HEK293 (cell line): ENCODE results near the gene TCEANC2.

Experiments used
- CTCF ChIA-PET: fragments of 350-600 bp; formaldehyde crosslinking; extraction: SDS; loops from one replicate; lab custom pipeline; 2021; ENCODE audit warnings: antibody characterized with exemption; lab: Yijun Ruan, JAX
- POLR2A ChIA-PET: fragments of 300-600 bp; formaldehyde crosslinking; extraction: SDS; loops from one replicate; lab custom pipeline; 2020; ENCODE audit warnings: antibody characterized with exemption, inconsistent platforms; lab: Yijun Ruan, JAX
- H3K27ac ChIP-seq: fragments of 200-500 bp; sonication (Bioruptor generic); 2 replicates; pipeline ENCODE4 v1.5.1; 2014; ENCODE audit warnings: low read depth, low read length, control low read depth, inconsistent platforms; ENCODE audit errors: extremely low read depth
- H3K36me3 ChIP-seq, 2 experiments: fragments of 200-500 bp in 1 of 2; sonication (Bioruptor generic) in 1 of 2; 1 replicate in 1 of 2; 2 replicates in 1 of 2; pipeline ENCODE4 v1.5.1; 2014 to 2017; ENCODE audit warnings: inconsistent platforms in 2 of 2, low read length in 2 of 2; ENCODE audit not compliant: control insufficient read depth in 2 of 2, insufficient read depth in 1 of 2
- H3K4me1 ChIP-seq: fragments of 200-500 bp; sonication (Bioruptor generic); 2 replicates; pipeline ENCODE4 v1.5.1; 2014; ENCODE audit warnings: mild to moderate bottlenecking, low read length, inconsistent platforms; ENCODE audit not compliant: control insufficient read depth, insufficient read depth
- H3K4me3 ChIP-seq: 2 replicates; pipeline ENCODE4 v1.5.1; 2011; ENCODE audit warnings: low read depth, mild to moderate bottlenecking, control low read depth, low read length, moderate library complexity
- H3K9me3 ChIP-seq: fragments of 200-500 bp; sonication (Bioruptor generic); 2 replicates; pipeline ENCODE4 v1.5.1; 2014; ENCODE audit warnings: low read depth, low read length, inconsistent platforms; ENCODE audit not compliant: control insufficient read depth, insufficient read depth
- GFI1B ChIP-seq: fragments of 450-650 bp; formaldehyde crosslinking; IDR thresholded peaks from 2 replicates; pipeline ENCODE4 v1.5.1; 2016; ENCODE audit warnings: missing biosample characterization, missing genetic modification characterization
- INSM2 ChIP-seq: fragments of 450-650 bp; formaldehyde crosslinking; IDR thresholded peaks from 2 replicates; pipeline ENCODE4 v1.5.1; 2016; ENCODE audit warnings: missing biosample characterization, missing genetic modification characterization
- KLF16 ChIP-seq: fragments of 450-650 bp; formaldehyde crosslinking; IDR thresholded peaks from 2 replicates; pipeline ENCODE4 v1.5.1; 2017; ENCODE audit warnings: missing biosample characterization, missing genetic modification characterization
- SP2 ChIP-seq: fragments of 450-650 bp; formaldehyde crosslinking; IDR thresholded peaks from 2 replicates; pipeline ENCODE4 v1.5.1; 2016; ENCODE audit warnings: missing biosample characterization, missing genetic modification characterization
- WT1 ChIP-seq: fragments of 450-650 bp; formaldehyde crosslinking; IDR thresholded peaks from 2 replicates; pipeline ENCODE4 v1.5.1; 2016; ENCODE audit warnings: missing biosample characterization, missing genetic modification characterization
- ZBTB17 ChIP-seq: fragments of 450-650 bp; formaldehyde crosslinking; IDR thresholded peaks from 2 replicates; pipeline ENCODE4 v1.5.1; 2016; ENCODE audit warnings: missing biosample characterization, missing genetic modification characterization
- ZBTB21 ChIP-seq: fragments of 450-650 bp; formaldehyde crosslinking; IDR thresholded peaks from 2 replicates; pipeline ENCODE4 v1.5.1; 2017; ENCODE audit warnings: missing biosample characterization, missing genetic modification characterization
- ZBTB44 ChIP-seq: fragments of 450-650 bp; IDR thresholded peaks from 2 replicates; pipeline ENCODE4 v1.5.1; 2018; ENCODE audit warnings: missing biosample characterization, mild to moderate bottlenecking, missing genetic modification characterization
- ZBTB8A ChIP-seq: fragments of 450-650 bp; formaldehyde crosslinking; IDR thresholded peaks from 2 replicates; pipeline ENCODE4 v1.5.1; 2016; ENCODE audit warnings: missing biosample characterization, missing genetic modification characterization
- ZNF138 ChIP-seq: fragments of 450-650 bp; formaldehyde crosslinking; IDR thresholded peaks from 2 replicates; pipeline ENCODE4 v1.5.1; 2016; ENCODE audit warnings: missing biosample characterization, missing genetic modification characterization, borderline replicate concordance
- ZNF169 ChIP-seq: fragments of 450-650 bp; formaldehyde crosslinking; IDR thresholded peaks from 2 replicates; pipeline ENCODE4 v1.5.1; 2016; ENCODE audit warnings: missing biosample characterization, missing genetic modification characterization
- ZNF174 ChIP-seq: fragments of 450-650 bp; formaldehyde crosslinking; IDR thresholded peaks from 2 replicates; pipeline ENCODE4 v1.5.0; 2017; ENCODE audit warnings: missing biosample characterization, mild to moderate bottlenecking, missing genetic modification characterization
- ZNF18 ChIP-seq: fragments of 450-650 bp; formaldehyde crosslinking; IDR thresholded peaks from 2 replicates; pipeline ENCODE4 v1.5.1; 2016; ENCODE audit warnings: missing biosample characterization, missing genetic modification characterization
- ZNF19 ChIP-seq: fragments of 450-650 bp; formaldehyde crosslinking; IDR thresholded peaks from 2 replicates; pipeline ENCODE4; 2016; ENCODE audit warnings: missing biosample characterization, missing genetic modification characterization, low read depth
- ZNF221 ChIP-seq: fragments of 450-650 bp; formaldehyde crosslinking; IDR thresholded peaks from 2 replicates; pipeline ENCODE4 v1.5.1; 2017; ENCODE audit warnings: missing biosample characterization, missing genetic modification characterization, borderline replicate concordance
- ZNF24 ChIP-seq: fragments of 450-650 bp; formaldehyde crosslinking; IDR thresholded peaks from 2 replicates; pipeline ENCODE4 v1.5.1; 2016; ENCODE audit warnings: missing biosample characterization, missing genetic modification characterization
- ZNF404 ChIP-seq: fragments of 450-650 bp; formaldehyde crosslinking; IDR thresholded peaks from 2 replicates; pipeline ENCODE4 v1.5.1; 2017; ENCODE audit warnings: missing biosample characterization, missing genetic modification characterization
- ZNF510 ChIP-seq: fragments of 450-650 bp; formaldehyde crosslinking; IDR thresholded peaks from 2 replicates; pipeline ENCODE4 v1.5.1; 2018; ENCODE audit warnings: mild to moderate bottlenecking, missing genetic modification characterization, missing biosample characterization; ENCODE audit not compliant: insufficient replicate concordance
- ZNF560 ChIP-seq: fragments of 450-650 bp; formaldehyde crosslinking; IDR thresholded peaks from 2 replicates; pipeline ENCODE4 v1.5.1; 2017; ENCODE audit warnings: missing biosample characterization, missing genetic modification characterization, borderline replicate concordance
- ZNF600 ChIP-seq: fragments of 450-650 bp; formaldehyde crosslinking; IDR thresholded peaks from 2 replicates; pipeline ENCODE4 v1.5.1; 2016; ENCODE audit warnings: missing biosample characterization, missing genetic modification characterization
- ZNF660 ChIP-seq: fragments of 450-650 bp; IDR thresholded peaks from 2 replicates; pipeline ENCODE4 v1.5.1; 2018; ENCODE audit warnings: missing biosample characterization, mild to moderate bottlenecking, missing genetic modification characterization
- ZNF768 ChIP-seq: fragments of 450-650 bp; formaldehyde crosslinking; IDR thresholded peaks from 2 replicates; pipeline ENCODE4 v1.5.1; 2018; ENCODE audit warnings: missing biosample characterization, mild to moderate bottlenecking, missing genetic modification characterization
- ZSCAN16 ChIP-seq: fragments of 450-650 bp; formaldehyde crosslinking; IDR thresholded peaks from 2 replicates; pipeline ENCODE4 v1.5.1; 2016; ENCODE audit warnings: missing biosample characterization, missing genetic modification characterization

The TCEANC2 gene

GRCh38 chr1:54126271-54126815, 72.9 kb downstream of the TCEANC2 start:
- TF ChIP-seq ZNF560 (tag by site-specific recombination) = no peak
- no peak for TF ChIP-seq GFI1B
- no peak for TF ChIP-seq ZBTB44
- no peak for TF ChIP-seq ZNF404 (tag by site-specific recombination)
- no peak for TF ChIP-seq ZNF600 (tag by site-specific recombination)
- no peak for TF ChIP-seq ZNF138
- TF ChIP-seq ZBTB21 = no peak
- no peak for TF ChIP-seq KLF16 (tag by site-specific recombination)
- no peak for TF ChIP-seq ZNF169 (tag by site-specific recombination)
- no peak for TF ChIP-seq ZNF18 (tag by site-specific recombination)
- TF ChIP-seq ZBTB8A (tag by site-specific recombination) = no peak
- no peak for TF ChIP-seq ZSCAN16 (tag by site-specific recombination)
- no peak for TF ChIP-seq ZNF660 (tag by site-specific recombination)
- TF ChIP-seq ZNF19 (tag by site-specific recombination) = no peak
- no peak for TF ChIP-seq ZBTB17 (tag by site-specific recombination)
- TF ChIP-seq ZNF174 (tag by site-specific recombination) = no peak
- no peak for TF ChIP-seq ZNF24 (tag by site-specific recombination)
- no peak for TF ChIP-seq ZNF221 (tag by site-specific recombination)
- TF ChIP-seq ZNF510 = no peak
- ChIA-PET POLR2A (interaction anchor here (1.6 kb wide), 1 partner anchor 73 kb away, joined by 4 read pairs; the partner anchor contains the start of genes CYB5RL and MRPL37), CTCF (interaction anchor here (0.9 to 1.3 kb wide), 3 partner anchors 13 to 363 kb away, joined by 3 to 5 read pairs (median 3); no protein-coding TSS in a partner anchor)
- Histone ChIP-seq H3K9me3 (no peaks in the 10 kb centered on the region), H3K27ac (no peak overlapping the region), H3K36me3 (no peaks in the 10 kb centered on the region), H3K4me1 (no peaks in the 10 kb centered on the region), H3K4me3 (no peak overlapping the region)

- TF ChIP-seq INSM2 (tag by site-specific recombination) = no peak
- TF ChIP-seq ZNF768 (tag by site-specific recombination) = no peak
- no peak for TF ChIP-seq ZNF24 (tag by site-specific recombination)
- no peak for TF ChIP-seq ZBTB17 (tag by site-specific recombination)
- TF ChIP-seq SP2 (tag by site-specific recombination) = no peak
- TF ChIP-seq WT1 (tag by site-specific recombination) = no peak
- TF ChIP-seq, all 188 proteins: peak for 0
- H3K4me3 ChIP-seq = no peak overlapping the region
- no peak overlapping the region for H3K27ac ChIP-seq
- no peaks in the 10 kb centered on the region for H3K4me1 ChIP-seq
- no peaks in the 10 kb centered on the region for H3K36me3 ChIP-seq
- no peaks in the 10 kb centered on the region for H3K9me3 ChIP-seq
- POLR2A ChIA-PET = no interaction called here
- CTCF ChIA-PET = interaction anchor here (0.6 to 1.1 kb wide), 2 partner anchors 228 to 362 kb away, joined by 3 to 5 read pairs; no protein-coding TSS in a partner anchor
Measured at GRCh38 chr1:54127594-54128300, 74.3 kb downstream of the TCEANC2 start.
